ENCODE results near the gene WFDC6.

The WFDC6 gene

DNA sequence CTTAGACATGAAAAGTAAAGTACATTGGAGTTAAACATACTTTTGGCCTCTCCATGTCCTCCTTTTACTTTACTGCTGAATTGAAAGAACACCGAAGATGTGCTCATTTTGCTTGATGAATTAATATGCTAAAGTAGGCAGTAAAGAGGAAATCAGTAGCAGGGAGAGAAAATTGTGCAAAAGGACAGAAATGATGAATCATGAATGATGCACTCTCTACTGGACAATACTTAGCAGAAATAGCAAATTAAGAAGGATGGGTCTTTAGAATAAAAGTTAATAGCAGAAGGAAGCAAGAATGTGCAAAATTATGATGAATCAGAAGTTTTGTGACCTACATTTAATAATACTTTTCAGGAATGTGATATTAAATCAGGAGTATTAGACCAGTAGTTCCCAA, 15.5 kb downstream of the WFDC6 start:
- no peak for TF ChIP-seq CTCF (conservative IDR thresholded peaks at IDR 0.05; ENCODE audit: low read depth, low read length)
- DNase-seq (ENCODE audit: low read depth) = no peak
- H3K4me3 ChIP-seq (ENCODE audit: low read depth, low read length) = no peak overlapping the region

DNA sequence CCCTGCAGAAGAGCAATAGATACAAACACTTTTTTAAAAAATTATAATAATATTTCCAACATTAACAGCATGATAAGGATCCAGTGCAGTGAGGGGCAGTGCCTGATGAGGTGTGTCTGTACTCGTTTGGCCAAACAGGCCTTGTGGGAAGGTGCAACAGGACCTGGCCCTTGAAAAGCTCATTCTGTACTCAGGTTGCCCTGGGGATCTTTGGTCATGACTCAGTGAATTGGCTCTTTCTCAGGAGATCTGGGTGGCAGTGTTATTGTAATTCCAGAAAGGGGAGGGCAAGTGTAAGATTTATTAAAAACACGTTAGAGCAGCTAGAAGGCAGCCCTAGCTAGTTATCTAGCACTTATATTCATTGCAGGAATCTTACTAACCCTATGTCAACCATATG, 21.0 kb downstream of the WFDC6 start:
- no peak for TF ChIP-seq CTCF (conservative IDR thresholded peaks at IDR 0.05; ENCODE audit: low read depth, low read length)
- no peak for DNase-seq (ENCODE audit: low read depth)
- H3K4me3 ChIP-seq (ENCODE audit: low read depth, low read length) = no peak overlapping the region

- TF ChIP-seq CTCF (conservative IDR thresholded peaks at IDR 0.05; ENCODE audit: low read depth, low read length) = no peak
- no peak within 1 kb of the TSS for H3K4me3 ChIP-seq (ENCODE audit: low read depth, low read length)
- no peak for DNase-seq (ENCODE audit: low read depth)
Measured at GRCh38 chr20:45515147-45515913, 24.0 kb downstream of the WFDC6 start, which contains the start of gene SPINT3. SPINT3 (minus strand) TSS chr20:45515622; CDS start chr20:45515608, 14 bp downstream.

DNA sequence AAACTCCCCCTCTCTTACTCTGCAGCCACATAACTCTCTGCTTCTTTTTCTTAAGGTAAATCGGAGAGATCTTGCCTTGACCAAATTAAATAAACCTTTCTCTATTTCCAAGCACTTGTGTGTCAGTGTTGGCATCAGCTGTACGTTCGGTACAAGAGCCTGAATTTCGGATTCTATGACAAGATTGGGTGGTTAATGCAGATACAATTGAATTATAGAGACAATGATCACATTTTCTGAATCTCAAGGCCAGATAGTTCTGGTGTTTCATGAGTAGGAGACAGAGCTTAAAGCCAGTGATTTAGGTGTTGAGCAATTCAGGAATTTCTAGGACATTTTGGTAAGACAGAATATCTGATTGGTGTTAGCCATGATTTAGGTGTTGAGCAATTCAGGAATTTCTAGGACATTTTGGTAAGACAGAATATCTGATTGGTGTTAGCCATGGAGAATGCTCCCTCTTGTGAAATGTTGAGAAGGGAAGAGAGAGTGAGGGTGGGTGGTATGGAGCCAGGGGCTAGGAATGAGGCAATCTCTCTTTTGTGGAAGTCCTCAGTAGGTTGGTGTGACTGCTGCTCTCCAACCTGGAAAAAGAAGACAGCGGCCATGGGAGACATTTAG, 28.9 kb downstream of the WFDC6 start:
- TF ChIP-seq CTCF (conservative IDR thresholded peaks at IDR 0.05; ENCODE audit: low read depth, low read length) = no peak
- no peak for DNase-seq (ENCODE audit: low read depth)
- no peak overlapping the region for H3K4me3 ChIP-seq (ENCODE audit: low read depth, low read length)

GRCh38 chr20:45509091-45509490, 30.2 kb downstream of the WFDC6 start:
- no peak for DNase-seq (ENCODE audit: low read depth)
- TF ChIP-seq CTCF (conservative IDR thresholded peaks at IDR 0.05; ENCODE audit: low read depth, low read length) = no peak
- no peak overlapping the region for H3K4me3 ChIP-seq (ENCODE audit: low read depth, low read length)

DNA sequence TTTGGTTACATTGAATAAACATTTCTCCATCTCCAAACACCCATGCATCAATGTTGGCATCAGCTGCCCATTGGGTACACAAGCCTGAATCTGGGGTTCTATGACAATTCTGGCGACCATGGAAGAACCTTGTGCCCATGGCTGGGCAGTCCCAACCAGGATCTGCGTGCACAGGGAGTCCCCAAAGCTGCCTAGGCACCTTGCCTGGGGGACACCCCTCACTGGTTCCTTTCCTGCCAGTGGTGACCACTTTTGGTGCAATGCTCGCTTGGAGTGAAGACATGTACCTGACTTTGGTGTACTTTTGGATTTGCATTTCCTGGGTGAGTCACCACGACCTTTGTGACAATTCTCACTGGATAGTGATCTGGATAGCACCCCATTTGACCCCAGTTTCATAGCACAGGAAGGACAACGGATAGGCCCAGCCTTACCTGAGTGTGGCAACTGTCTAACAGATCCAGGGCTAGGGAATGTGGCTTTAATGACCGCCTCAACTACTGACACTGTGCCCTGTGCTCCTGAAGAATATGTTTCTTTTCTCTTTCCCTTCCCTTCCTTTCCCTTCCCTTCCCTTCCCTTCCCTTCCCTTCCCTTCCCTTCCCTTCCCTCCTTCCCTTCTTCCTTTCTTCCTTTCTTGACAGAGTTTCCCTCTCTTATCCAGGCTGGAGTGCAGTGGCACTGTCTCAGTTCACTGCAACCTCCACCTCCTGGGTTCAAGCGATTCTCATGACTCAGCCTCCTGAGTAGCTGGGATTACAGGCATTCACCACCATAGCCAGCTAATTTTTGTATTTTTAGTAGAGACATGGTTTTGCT, 31.0 kb downstream of the WFDC6 start:
- DNase-seq (ENCODE audit: low read depth) = no peak
- TF ChIP-seq CTCF (conservative IDR thresholded peaks at IDR 0.05; ENCODE audit: low read depth, low read length) = no peak
- no peak overlapping the region for H3K4me3 ChIP-seq (ENCODE audit: low read depth, low read length)
